HG03095 (cell line): ENCODE measurements around the gene OARD1.
"Not testable (repeated sequence)": the region's sequence is repeated elsewhere in the genome, so short reads cannot be mapped to it uniquely, and the experiment has no call there.

Experiments
- ATAC-seq: cut with Tn5 transposase; IDR thresholded peaks from one replicate; pipeline ENCODE4 v1.9.1; 2021; ENCODE audit warnings: moderate library complexity; ENCODE audit not compliant: unreplicated experiment

The OARD1 gene

GRCh38 chr6:41028561-41029412, 43.4 kb downstream of the OARD1 start:
- ATAC-seq: peak; percentile 31

GRCh38 chr6:41027799-41028560, 44.2 kb downstream of the OARD1 start:
- peak; percentile 82 for ATAC-seq

- no peak for ATAC-seq
Observed at GRCh38 chr6:41027241-41027640, 44.9 kb downstream of the OARD1 start.

GRCh38 chr6:41025966-41026530, 46.1 kb downstream of the OARD1 start:
- no peak for ATAC-seq

GRCh38 chr6:41023114-41023513, 49.0 kb downstream of the OARD1 start:
- no peak for ATAC-seq

GRCh38 chr6:41022294-41022693, 49.9 kb downstream of the OARD1 start:
- no peak for ATAC-seq

- ATAC-seq: no peak
Observed at GRCh38 chr6:41021832-41022231, 50.3 kb downstream of the OARD1 start.

- no peak for ATAC-seq
Observed at GRCh38 chr6:41017663-41018062, 54.5 kb downstream of the OARD1 start.

- ATAC-seq: not testable (repeated sequence)
Observed at GRCh38 chr6:41015860-41016259, 56.3 kb downstream of the OARD1 start.

GRCh38 chr6:41014780-41015179, 57.4 kb downstream of the OARD1 start:
- ATAC-seq: no peak
